ENCODE measurements around the gene LHX2.

DNA sequence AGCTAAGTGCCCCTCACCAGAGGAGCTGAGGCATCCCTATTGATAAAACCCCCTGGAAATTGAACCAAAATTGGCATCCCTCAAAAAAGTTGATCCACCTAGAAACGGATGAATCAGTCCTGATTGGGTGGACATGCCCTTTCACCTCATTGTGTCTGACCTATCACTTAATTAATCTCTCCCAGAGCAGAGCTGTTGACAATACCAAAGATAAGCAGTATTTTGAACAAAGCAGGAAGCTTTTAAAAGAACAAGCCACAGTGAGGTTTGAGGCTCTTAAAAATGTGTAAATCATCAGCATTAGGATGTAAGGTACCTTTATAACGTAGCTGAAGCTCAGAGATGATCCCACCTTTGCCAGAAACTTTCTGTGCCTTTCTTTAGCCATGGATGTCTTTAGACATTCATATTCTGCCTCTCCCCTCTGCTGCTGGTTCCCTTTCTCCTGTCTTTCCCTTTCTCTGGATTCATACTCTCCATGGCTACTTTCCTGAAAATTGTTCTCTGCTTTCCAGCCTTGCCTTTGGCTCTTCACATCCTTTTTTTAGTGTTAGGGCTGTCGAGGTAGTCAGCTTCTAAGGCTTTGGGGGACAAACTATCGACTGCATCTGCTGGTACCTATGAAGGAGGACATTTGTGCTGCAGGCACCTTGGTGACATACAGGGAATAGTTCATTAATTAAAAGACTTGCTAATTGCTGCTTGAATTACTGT lies 7.8 kb upstream of the LHX2 start:
- TF ChIP-seq, protein P1, sequence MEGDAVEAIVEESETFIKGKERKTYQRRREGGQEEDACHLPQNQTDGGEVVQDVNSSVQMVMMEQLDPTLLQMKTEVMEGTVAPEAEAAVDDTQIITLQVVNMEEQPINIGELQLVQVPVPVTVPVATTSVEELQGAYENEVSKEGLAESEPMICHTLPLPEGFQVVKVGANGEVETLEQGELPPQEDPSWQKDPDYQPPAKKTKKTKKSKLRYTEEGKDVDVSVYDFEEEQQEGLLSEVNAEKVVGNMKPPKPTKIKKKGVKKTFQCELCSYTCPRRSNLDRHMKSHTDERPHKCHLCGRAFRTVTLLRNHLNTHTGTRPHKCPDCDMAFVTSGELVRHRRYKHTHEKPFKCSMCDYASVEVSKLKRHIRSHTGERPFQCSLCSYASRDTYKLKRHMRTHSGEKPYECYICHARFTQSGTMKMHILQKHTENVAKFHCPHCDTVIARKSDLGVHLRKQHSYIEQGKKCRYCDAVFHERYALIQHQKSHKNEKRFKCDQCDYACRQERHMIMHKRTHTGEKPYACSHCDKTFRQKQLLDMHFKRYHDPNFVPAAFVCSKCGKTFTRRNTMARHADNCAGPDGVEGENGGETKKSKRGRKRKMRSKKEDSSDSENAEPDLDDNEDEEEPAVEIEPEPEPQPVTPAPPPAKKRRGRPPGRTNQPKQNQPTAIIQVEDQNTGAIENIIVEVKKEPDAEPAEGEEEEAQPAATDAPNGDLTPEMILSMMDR (conservative IDR thresholded peaks at IDR 0.05; ENCODE audit: low read depth, low read length), result no peak
- peak; percentile 76 for TF ChIP-seq EZH2 (IDR thresholded peaks at IDR 0.05; ENCODE audit: borderline replicate concordance, low read depth, low read length, poor library complexity, severe bottlenecking)
